Measurements from ENCODE around the gene PGAM5. TPM values are rescaled to one million over a fixed set of nuclear protein-coding genes. Genes with fewer than 3 reads are reported as not detected.

Gene PGAM5
- total and polyA plus RNA-seq, 9 of the 15 experiments (the other 6 are each of a cell fraction or from before 2014, with no cell fraction given), result 7.4 to 121 (median 69.5) TPM

DNA sequence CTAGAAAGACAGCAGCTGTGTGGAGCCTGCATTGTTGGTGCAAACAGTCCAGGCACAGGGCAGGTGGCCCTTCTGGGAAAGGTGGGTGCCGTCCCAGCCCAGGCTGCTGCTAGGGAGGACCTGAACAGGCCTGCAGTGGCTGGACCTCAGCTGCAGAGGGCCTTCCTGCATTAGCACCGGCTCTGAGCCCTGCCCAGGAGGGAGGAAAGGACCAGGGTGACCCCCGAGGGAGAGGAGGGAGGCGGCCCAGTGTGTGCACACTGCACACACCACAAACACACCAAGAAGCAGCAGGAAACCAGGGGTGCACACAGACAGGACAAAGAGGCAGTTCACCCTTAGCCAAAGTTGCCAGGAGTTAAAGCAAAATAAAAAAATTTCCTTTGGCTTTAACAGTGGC lies 8.0 kb upstream of the PGAM5 start:
- ATAC-seq (peak; percentile 66), FAIRE-seq (no peak), DNase-seq (ENCODE audit: extremely low read depth in 1 of 4, low spot score in 3 of 4) (no peak)
- no peak overlapping the region for H2AFZ ChIP-seq (ENCODE audit: low read depth, low read length)
- no peak overlapping the region for H3K4me2 ChIP-seq (ENCODE audit: insufficient read depth, low read length)
- no peak overlapping the region; a peak in 1 of 4 replicates for H3K9ac ChIP-seq (ENCODE audit: insufficient read depth in 1 of 2, low read depth in 2 of 2, low read length in 2 of 2)
- WGBS (ENCODE audit: insufficient coverage, low coverage, missing lambda C conversion rate), result 94% methylated on average over 2 of the region's 4 CpGs
- POLR2A ChIA-PET, result interaction anchor here (0.9 kb wide), 1 partner anchor 10 kb away, joined by 4 read pairs; no protein-coding TSS in a partner anchor
- CTCF ChIA-PET (ENCODE audit: low intra/inter-chr PET ratio), result no interaction called here
- H3K27ac ChIP-seq (ENCODE audit: extremely low read depth, low read depth, low read length), result no peak overlapping the region
- H3K9me3 ChIP-seq (replicated peaks; ENCODE audit: control insufficient read depth, insufficient read depth, low read depth, low read length), result no peaks in the 10 kb centered on the region
- no peaks in the 10 kb centered on the region for H3K9me1 ChIP-seq (ENCODE audit: control insufficient read depth, insufficient read depth, low read length)
- no peak overlapping the region for H3K4me3 ChIP-seq
- no peaks in the 10 kb centered on the region for H4K20me1 ChIP-seq (replicated peaks; ENCODE audit: control insufficient read depth, insufficient read depth, low read length)
- peaks cover 68% of the 10 kb centered on the region for H3K36me3 ChIP-seq (ENCODE audit: control insufficient read depth, insufficient read depth, low read length)
- H3K79me2 ChIP-seq (ENCODE audit: control insufficient read depth, insufficient read depth, low read length), result no peaks in the 10 kb centered on the region
- no peaks in the 10 kb centered on the region for H3K27me3 ChIP-seq (ENCODE audit: control insufficient read depth in 2 of 2, insufficient read depth in 2 of 2, low read length in 2 of 2)
- no TSS peak for BruUV-seq (replicated peaks)
- peaks cover 0 to 7% of the 10 kb centered on the region in 2 experiments; a peak in 2 of 5 replicates for H3K4me1 ChIP-seq (replicated peaks in 1 of 2; ENCODE audit: control insufficient read depth in 2 of 2, insufficient read depth in 2 of 2, low read length in 2 of 2)
- intact Hi-C loops (cut with micrococcal nuclease), result no loop called here
- TF ChIP-seq, protein P1, sequence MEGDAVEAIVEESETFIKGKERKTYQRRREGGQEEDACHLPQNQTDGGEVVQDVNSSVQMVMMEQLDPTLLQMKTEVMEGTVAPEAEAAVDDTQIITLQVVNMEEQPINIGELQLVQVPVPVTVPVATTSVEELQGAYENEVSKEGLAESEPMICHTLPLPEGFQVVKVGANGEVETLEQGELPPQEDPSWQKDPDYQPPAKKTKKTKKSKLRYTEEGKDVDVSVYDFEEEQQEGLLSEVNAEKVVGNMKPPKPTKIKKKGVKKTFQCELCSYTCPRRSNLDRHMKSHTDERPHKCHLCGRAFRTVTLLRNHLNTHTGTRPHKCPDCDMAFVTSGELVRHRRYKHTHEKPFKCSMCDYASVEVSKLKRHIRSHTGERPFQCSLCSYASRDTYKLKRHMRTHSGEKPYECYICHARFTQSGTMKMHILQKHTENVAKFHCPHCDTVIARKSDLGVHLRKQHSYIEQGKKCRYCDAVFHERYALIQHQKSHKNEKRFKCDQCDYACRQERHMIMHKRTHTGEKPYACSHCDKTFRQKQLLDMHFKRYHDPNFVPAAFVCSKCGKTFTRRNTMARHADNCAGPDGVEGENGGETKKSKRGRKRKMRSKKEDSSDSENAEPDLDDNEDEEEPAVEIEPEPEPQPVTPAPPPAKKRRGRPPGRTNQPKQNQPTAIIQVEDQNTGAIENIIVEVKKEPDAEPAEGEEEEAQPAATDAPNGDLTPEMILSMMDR (IDR thresholded peaks at IDR 0.05 in 2 of 3, conservative IDR thresholded peaks at IDR 0.05 in 1 of 3; ENCODE audit: insufficient read depth in 2 of 3, low read depth in 1 of 3, low read length in 3 of 3), result peak in 2 of 3 experiments; percentile 7; a peak in 1 of 6 replicates
- TF ChIP-seq, protein P2, sequence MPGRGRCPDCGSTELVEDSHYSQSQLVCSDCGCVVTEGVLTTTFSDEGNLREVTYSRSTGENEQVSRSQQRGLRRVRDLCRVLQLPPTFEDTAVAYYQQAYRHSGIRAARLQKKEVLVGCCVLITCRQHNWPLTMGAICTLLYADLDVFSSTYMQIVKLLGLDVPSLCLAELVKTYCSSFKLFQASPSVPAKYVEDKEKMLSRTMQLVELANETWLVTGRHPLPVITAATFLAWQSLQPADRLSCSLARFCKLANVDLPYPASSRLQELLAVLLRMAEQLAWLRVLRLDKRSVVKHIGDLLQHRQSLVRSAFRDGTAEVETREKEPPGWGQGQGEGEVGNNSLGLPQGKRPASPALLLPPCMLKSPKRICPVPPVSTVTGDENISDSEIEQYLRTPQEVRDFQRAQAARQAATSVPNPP (IDR thresholded peaks at IDR 0.05; ENCODE audit: borderline replicate concordance, insufficient read depth, insufficient read length), result no peak
- TF ChIP-seq POLR2G (IDR thresholded peaks at IDR 0.05; ENCODE audit: low read depth, low read length), result peak; percentile 46; the same call in 1 of the 2 replicates
- in situ Hi-C loops (cut with MboI), result no loop called here
